ENCODE measurements around the gene NR2C2. TPM values are rescaled to one million over a fixed set of nuclear protein-coding genes. Genes with fewer than 3 reads are reported as not detected.

Gene NR2C2
- total and polyA plus RNA-seq, 2 of the 13 experiments (the other 11 are each of a cell fraction or from before 2014, with no cell fraction given) = 7.8 to 11.8 TPM

- 51% methylated on average over 5 of the region's 5 CpGs for WGBS (ENCODE audit: low lambda C conversion rate)
- TF ChIP-seq RELA (CRISPR knock-in tag; IDR thresholded peaks at IDR 0.05) (no peak), PLSCR1 (CRISPR knock-in tag; IDR thresholded peaks at IDR 0.05; ENCODE audit: borderline replicate concordance) (no peak), ZNF574 (CRISPR knock-in tag; IDR thresholded peaks at IDR 0.05) (no peak), KDM5A (IDR thresholded peaks at IDR 0.05; ENCODE audit: borderline replicate concordance, low read length) (no peak), JDP2 (CRISPR knock-in tag; IDR thresholded peaks at IDR 0.05; ENCODE audit: borderline replicate concordance) (no peak), SKI (IDR thresholded peaks at IDR 0.05; ENCODE audit: partially characterized antibody) (no peak), NCOA1 (CRISPR knock-in tag; IDR thresholded peaks at IDR 0.05) (no peak), MEIS2 (CRISPR knock-in tag; IDR thresholded peaks at IDR 0.05) (no peak), DZIP1 (CRISPR knock-in tag; IDR thresholded peaks at IDR 0.05) (no peak), SMAD1 (CRISPR knock-in tag; IDR thresholded peaks at IDR 0.05; ENCODE audit: borderline replicate concordance, low read depth) (no peak), FUBP1 (CRISPR knock-in tag; IDR thresholded peaks at IDR 0.05; ENCODE audit: borderline replicate concordance) (no peak), BCL3 (CRISPR knock-in tag; IDR thresholded peaks at IDR 0.05) (no peak), ZNF841 (CRISPR knock-in tag; IDR thresholded peaks at IDR 0.05; ENCODE audit: borderline replicate concordance) (no peak), NFRKB (IDR thresholded peaks at IDR 0.05) (no peak), NFIB (CRISPR knock-in tag; IDR thresholded peaks at IDR 0.05; ENCODE audit: borderline replicate concordance) (no peak), ZFP62 (CRISPR knock-in tag; IDR thresholded peaks at IDR 0.05) (no peak)
These were observed 20.1 kb upstream of the NR2C2 start for GRCh38 chr3:14927308-14927707.

More at GRCh38 chr3:14927308-14927707, 20.1 kb upstream of the NR2C2 start:
- no peak for FAIRE-seq
- no TSS peak for BruUV-seq (replicated peaks)
- Histone ChIP-seq H3K36me3 (replicated peaks in 1 of 2; ENCODE audit: control insufficient read depth in 1 of 2, insufficient read depth in 2 of 2, low read length in 2 of 2) (no peaks in the 10 kb centered on the region), H2AFZ (ENCODE audit: low read length) (no peak overlapping the region), H3K27me3 (ENCODE audit: control insufficient read depth in 1 of 2, insufficient read depth in 2 of 2, low read length in 2 of 2) (peaks cover 0 to 23% of the 10 kb centered on the region in 2 experiments; a peak in 2 of 5 replicates), H3K79me2 (ENCODE audit: insufficient read depth, low read length) (no peaks in the 10 kb centered on the region), H4K20me1 (ENCODE audit: insufficient read depth, low read length) (no peaks in the 10 kb centered on the region), H3K27ac (ENCODE audit: extremely low read length, insufficient read depth, low read length) (no peak overlapping the region), H3K9me3 (ENCODE audit: low read length) (no peaks in the 10 kb centered on the region), H3K4me2 (ENCODE audit: low read depth, low read length) (no peak overlapping the region), H3K4me1 (ENCODE audit: insufficient read depth, low read length) (no peaks in the 10 kb centered on the region; the same call in 1 of the 2 replicates), H3K4me3 (replicated peaks in 1 of 3; ENCODE audit: insufficient read depth in 1 of 3, low read depth in 2 of 3, low read length in 3 of 3) (no peak overlapping the region), H3K9ac (ENCODE audit: insufficient read depth, low read depth, low read length) (no peak overlapping the region)
- intact Hi-C loops (cut with micrococcal nuclease; ENCODE audit: unreplicated experiment) (loop anchor here (5.0 kb wide), 2 partner anchors 65 to 115 kb away; no protein-coding TSS in a partner anchor), in situ Hi-C loops (cut with HindIII; ENCODE audit: extremely low pct_ligation_motif_present, low pct_unique_long_range_greater_than_20kb) (loop anchor here (10.0 kb wide), 1 partner anchor 117 kb away; no protein-coding TSS in a partner anchor)
- ChIA-PET CTCF (ENCODE audit: low intra/inter-chr PET ratio, low total read pairs) (no interaction called here), POLR2A (no interaction called here)
- no peak for ATAC-seq
- DNase-seq (ENCODE audit: low spot score) = no peak
